CD4-positive, alpha-beta T cell treated with Interleukin-6 at 100 ng/mL for 8 hours (primary cell): ENCODE data around the gene ZNF71.
"Not testable (repeated sequence)": the region's sequence is repeated elsewhere in the genome, so short reads cannot be mapped to it uniquely, and the experiment has no call there.

ENCODE experiments used
- DNase-seq: peaks from one replicate; pipeline ENCODE4 v3.0.0-alpha.2; 2020; ENCODE audit warnings: mixed read lengths, low spot score

The ZNF71 gene

GRCh38 chr19:56623006-56623405 is 27.9 kb downstream of the ZNF71 start:
- no peak for DNase-seq

- DNase-seq = no peak
Measured at GRCh38 chr19:56625708-56626107, 30.6 kb downstream of the ZNF71 start.

- DNase-seq = no peak
Measured at GRCh38 chr19:56633021-56633420, 37.9 kb downstream of the ZNF71 start.

GRCh38 chr19:56637976-56638555 is 43.0 kb downstream of the ZNF71 start:
- no peak for DNase-seq

GRCh38 chr19:56639217-56639616 is 44.1 kb downstream of the ZNF71 start:
- no peak for DNase-seq

- no peak for DNase-seq
Measured at GRCh38 chr19:56642711-56643459, 47.8 kb downstream of the ZNF71 start, which contains the start of gene SMIM17. Gene SMIM17 (plus strand): TSS chr19:56643159. CDS start chr19:56645668, 2,509 bp downstream.

GRCh38 chr19:56643460-56643955 is 48.4 kb downstream of the ZNF71 start:
- DNase-seq = no peak

GRCh38 chr19:56654151-56654550 is 59.0 kb downstream of the ZNF71 start:
- DNase-seq = no peak

- no peak for DNase-seq
Measured at GRCh38 chr19:56660381-56661107, 65.4 kb downstream of the ZNF71 start.

GRCh38 chr19:56661248-56661647 is 66.1 kb downstream of the ZNF71 start:
- no peak for DNase-seq

GRCh38 chr19:56663931-56664500 is 68.9 kb downstream of the ZNF71 start:
- no peak for DNase-seq

GRCh38 chr19:56664511-56664910 is 69.4 kb downstream of the ZNF71 start:
- DNase-seq = no peak

GRCh38 chr19:56667311-56667870 is 72.3 kb downstream of the ZNF71 start:
- DNase-seq = no peak

GRCh38 chr19:56668676-56669075 is 73.6 kb downstream of the ZNF71 start:
- DNase-seq = no peak

GRCh38 chr19:56670401-56670960 is 75.4 kb downstream of the ZNF71 start:
- no peak for DNase-seq

- DNase-seq = no peak
Measured at GRCh38 chr19:56670961-56671612, 76.0 kb downstream of the ZNF71 start.

GRCh38 chr19:56671613-56671994 is 76.5 kb downstream of the ZNF71 start, which contains the start of gene ZNF835:
Gene ZNF835 (minus strand): TSS chr19:56671757. CDS start chr19:56665198, 6,559 bp downstream.
- DNase-seq = peak; percentile 81

GRCh38 chr19:56672610-56673009 is 77.5 kb downstream of the ZNF71 start:
- not testable (repeated sequence) for DNase-seq
